T47D (cell line): ENCODE data around the gene FBXO28.

Experiments used
- DNase-seq, 2 experiments: peaks; one replicate each; pipeline versions ENCODE4 v3.0.0 to v3.0.0-alpha.2; 2011 to 2012; ENCODE audit warnings: low read depth in 1 of 2, low spot score in 1 of 2
- JUND ChIP-seq: IDR thresholded peaks from 2 replicates; pipeline ENCODE4 v1.6.1; 2012; ENCODE audit warnings: low read depth
- in situ Hi-C: cut with HindIII; loops from 2 replicates; pipeline ENCODE4 v1.10.0; 2016; ENCODE audit warnings: low sequenced_read_pairs, low pct_unique_long_range_greater_than_20kb

The FBXO28 gene

DNA sequence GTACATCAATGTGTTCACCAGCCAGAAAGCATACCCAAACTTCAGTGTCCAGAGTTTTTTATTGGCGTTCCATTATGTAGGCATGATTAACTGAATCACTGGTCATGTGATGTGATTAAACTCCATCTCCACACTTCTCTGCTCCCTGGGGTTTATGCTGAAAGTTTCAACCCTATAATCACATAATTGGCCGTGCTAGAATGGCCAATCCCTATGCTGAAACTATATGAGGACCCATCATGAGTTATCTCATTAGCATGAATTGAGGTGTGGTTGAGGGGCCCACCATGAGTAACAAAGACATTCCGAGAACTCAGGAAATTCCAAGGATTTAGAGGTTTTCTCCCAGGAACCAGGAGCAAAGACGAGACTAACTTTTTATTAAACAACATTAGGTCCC lies 31.8 kb upstream of the FBXO28 start:
- DNase-seq, result no peak
- no peak for TF ChIP-seq JUND
- in situ Hi-C loops, result no loop called here

DNA sequence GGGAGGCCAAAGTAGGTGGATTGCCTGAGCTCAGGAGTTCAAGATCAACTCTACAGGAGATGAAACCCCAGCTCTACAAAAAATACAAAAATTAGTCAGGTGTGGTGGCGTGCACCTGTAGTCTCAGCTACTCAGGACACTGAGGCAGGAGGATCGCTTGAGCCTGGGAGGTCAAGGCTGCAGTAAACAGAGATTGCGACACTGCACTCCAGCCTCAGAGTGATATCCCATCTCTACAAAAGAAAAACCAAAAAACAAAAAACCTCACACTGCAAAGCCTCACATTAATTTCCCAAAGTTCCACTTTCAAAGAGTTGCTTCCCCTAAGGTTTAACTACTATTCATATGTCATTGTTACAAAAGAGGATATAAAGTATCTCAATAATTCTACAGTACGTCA lies 29.0 kb upstream of the FBXO28 start:
- in situ Hi-C loops, result no loop called here
- TF ChIP-seq JUND, result no peak
- no peak for DNase-seq

DNA sequence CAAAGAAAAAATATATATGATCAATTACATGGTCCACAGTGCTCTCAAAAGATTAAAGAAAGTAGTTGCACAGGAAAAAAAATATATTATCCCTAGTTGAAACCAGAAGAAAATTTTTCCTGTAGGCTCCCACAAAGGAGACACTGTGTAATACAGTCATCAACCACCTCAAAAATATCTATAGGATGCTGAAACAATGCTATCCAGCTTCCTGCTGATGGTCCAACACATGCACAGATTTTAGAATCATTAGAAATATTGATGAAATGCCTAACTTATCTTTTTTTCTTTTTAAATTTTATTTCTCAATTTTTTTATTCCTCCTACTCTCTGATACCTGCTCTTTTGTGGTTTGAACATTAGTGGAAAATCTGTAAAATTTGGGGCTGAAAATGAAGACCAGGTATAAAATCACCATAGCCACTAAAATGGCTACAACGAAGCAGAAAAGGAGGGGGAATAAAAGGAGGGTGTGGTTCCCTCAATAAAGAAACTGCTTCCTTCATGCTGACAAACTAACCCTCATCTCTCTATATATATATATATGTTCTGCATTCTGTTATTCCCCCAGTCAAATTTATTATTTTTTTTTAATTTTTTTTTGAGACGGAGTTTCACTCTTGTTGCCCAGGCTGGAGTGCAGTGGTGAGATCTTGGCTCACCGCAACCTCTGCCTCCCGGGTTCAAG lies 28.3 kb upstream of the FBXO28 start:
- DNase-seq, result no peak
- no peak for TF ChIP-seq JUND
- in situ Hi-C loops, result no loop called here

DNA sequence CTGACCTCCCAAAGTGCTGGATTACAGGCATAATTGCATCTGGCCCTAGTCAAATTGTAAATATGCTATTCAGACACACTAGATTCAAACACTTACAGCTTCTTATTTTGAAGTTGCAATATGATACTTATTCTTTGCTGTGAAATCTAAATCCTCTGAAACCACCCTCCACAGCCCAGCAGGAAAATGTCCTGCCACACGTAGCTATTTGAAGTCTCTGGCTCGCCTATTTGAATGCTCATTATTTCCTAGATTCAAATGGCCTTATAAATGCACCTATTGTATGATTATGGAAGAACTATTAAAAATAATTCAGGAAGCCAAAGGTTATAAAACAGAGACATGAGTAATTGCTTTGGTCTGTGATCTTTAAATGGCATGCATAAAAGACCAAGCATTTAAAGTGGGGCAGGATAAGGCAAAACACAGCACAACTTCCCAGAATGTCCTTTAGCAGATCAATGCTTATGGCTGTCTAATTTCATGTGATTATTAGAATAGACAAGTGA lies 26.6 kb upstream of the FBXO28 start:
- in situ Hi-C loops, result no loop called here
- no peak for DNase-seq
- TF ChIP-seq JUND, result no peak

DNA sequence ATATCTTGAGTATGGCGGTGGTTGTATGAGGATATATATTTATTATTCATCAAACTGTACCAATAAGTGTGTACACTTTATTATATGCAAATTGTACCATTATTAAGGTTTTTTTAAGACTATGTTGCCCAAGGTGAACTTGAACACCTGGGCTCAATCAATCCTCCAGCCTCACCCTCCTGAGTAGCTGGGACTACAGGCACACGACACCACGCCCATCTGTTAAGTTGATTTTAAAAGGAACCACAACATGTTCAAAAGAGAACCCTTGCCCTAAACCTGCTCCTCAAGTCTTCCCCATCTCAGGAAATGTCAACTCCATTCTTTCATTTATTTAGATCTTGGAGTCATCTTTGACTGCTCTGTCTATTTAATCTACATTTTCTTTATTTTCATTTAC lies 24.3 kb upstream of the FBXO28 start:
- no peak for DNase-seq
- in situ Hi-C loops, result no loop called here
- no peak for TF ChIP-seq JUND

DNA sequence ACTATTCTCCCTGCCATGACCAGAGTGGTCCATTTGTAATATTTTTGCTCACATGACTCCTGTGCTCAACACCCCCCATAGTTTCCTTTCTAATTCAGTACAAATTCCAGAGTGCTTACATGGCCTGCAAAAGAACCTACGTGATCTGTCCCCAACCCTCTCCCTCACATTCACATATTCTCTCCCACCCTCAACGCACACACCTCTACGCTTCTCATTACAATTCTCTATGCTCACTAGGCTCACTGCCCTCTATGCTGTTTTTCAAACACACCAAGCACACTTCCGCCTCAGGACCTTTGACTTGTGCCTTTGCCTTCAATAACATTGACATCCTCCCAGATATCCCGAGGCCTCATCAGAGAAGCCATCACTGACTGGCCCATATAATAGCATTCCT lies 23.8 kb upstream of the FBXO28 start:
- no peak for TF ChIP-seq JUND
- in situ Hi-C loops, result no loop called here
- no peak for DNase-seq

DNA sequence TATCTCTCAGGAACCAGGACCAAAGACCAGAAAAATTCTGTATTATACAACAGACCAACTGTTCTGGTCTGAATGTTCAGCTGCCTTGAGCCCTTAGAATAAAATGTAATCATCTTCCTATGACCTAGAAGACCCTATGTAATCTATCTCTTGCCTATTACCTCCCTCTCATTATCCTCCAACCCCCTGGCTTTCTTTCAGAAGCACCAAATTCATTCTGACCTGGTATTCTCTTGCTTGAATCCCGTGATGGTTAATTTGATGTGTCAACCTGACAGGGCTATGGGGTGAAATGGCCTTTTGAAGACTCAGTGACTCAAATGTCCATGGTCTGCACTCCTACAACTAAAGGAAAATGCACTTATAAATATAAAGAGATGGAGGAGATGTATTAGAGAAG lies 21.8 kb upstream of the FBXO28 start:
- in situ Hi-C loops, result no loop called here
- TF ChIP-seq JUND, result no peak
- no peak for DNase-seq

DNA sequence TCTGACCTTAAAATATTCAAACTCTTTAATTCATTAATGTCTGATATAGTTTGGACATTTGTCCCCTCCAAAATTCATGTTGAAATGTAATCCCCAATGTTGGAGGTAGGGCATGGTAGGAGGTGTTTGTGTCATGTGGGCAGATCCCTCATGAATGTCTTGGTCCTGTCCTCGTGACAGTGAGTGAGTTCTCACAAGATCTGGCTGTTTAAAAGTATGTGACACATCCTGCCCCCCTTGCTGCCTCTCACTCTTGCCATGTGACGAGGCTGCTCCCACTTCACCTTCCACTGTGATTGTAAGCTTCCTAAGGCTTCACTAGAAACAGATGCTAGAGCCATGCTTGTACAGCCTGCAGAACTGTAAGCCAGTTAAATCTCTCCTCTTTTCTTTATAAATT lies 21.3 kb upstream of the FBXO28 start:
- no peak for DNase-seq
- in situ Hi-C loops, result no loop called here
- TF ChIP-seq JUND, result no peak

DNA sequence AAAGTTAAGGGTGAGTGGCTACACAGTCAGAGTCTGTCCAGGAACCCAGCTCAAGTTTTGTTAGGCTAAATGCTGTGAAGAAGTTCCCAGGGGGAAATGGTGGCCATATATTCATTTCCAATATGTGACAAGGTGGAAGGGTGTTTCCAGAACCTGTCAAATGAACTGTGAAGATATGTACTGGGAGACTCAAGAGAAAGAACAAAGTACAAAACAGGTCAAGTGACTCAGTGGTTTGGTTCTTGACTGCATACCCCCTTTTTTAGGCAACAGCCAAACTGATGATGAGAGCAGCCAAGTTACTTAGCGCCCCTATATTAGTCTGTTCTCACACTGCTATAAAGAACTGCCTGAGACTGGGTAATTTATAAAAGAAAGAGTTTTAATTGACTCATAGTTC lies 18.6 kb upstream of the FBXO28 start:
- in situ Hi-C loops, result no loop called here
- DNase-seq, result no peak
- TF ChIP-seq JUND, result no peak

DNA sequence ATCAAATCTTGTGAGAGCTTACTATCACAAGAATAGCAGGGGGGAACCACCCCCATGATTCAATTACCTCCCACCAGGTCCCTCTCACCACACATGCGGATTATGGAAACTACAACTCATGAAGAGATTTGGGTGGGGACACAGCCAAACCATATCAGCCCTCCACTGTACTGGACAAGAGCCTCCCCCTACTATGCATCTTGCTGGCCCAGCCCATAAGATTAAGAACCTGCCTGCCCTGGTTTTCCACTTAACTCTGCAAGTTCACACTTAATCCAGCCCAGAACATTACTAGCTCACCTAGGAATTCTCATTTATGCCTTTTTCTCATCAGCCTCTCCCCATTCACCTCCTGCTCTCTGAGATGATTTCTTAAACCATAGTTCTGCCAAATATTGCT lies 18.0 kb upstream of the FBXO28 start:
- in situ Hi-C loops, result no loop called here
- TF ChIP-seq JUND, result no peak

DNA sequence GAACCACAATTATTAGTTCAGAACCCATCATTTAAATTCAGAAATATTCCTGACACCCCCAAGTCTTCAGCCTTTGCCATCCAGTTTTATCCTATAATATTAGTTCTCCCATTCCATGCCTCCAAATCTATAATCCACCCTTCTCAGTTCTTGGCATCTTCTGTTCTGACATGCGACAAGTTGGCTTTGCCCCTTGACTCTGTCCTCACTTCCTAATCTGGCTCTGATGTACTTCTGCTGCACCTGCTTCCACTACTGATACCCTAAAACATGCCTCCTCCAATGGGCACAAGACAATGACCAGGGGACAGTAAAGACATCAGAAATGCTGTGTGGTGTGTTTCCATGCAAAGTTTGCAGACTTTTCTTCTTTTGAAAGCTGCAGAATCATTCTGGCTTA lies 17.1 kb upstream of the FBXO28 start:
- in situ Hi-C loops, result no loop called here
- no peak for TF ChIP-seq JUND
- no peak for DNase-seq

More for the DNA sequence above, 18.0 kb upstream of the FBXO28 start:
- no peak for DNase-seq

DNA sequence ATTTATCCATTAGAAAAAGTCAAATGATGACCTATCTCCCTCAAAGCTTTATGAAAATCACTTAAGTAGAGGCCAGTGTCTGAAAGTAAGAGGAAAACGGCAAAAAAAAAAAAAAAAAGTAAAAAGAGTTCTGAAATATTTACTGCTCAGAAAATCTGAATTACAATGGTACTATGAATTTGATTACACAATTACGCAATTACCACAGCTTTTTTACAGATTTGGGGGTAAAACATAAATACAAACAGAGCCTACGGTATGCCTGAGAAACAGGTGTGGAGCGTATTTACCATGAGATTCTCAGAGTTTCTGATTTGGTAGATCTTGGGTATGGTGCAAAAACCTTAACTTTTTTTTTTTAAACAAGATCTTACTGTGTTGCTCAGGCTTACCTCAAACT lies 15.9 kb upstream of the FBXO28 start:
- no peak for DNase-seq
- in situ Hi-C loops, result no loop called here
- no peak for TF ChIP-seq JUND

DNA sequence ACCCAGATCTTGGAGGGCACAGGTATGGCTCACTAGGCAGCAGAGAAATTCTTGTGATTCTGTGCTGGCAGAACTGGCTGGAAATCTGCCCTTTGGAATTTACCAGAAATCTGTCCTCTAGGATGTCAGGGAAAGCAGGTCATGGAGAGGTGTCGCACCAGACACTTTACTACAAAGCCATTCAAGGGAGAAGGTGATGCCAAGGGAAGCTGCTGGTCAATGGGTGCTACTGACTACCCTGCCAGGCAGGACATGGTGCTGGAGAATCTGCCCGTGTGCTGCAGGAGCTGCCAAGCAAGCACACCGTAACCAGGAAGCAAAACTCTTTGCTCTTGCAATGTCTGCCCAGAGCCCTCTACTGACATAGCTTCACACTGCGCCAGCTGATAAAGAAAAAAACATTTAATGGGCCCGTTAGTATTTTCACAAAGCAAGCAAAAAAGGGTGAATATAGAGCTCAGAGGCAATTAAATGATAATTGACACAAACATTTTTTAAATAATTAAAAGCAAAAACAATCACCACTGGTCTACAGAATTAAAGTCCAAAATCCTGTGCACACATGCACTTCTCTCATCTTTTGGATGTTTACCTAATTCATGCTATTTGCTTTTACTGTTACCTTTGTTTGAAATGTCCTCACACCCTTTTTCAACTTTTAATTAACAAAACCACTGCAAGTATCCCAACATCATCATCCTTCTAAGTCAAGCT lies 7.2 kb upstream of the FBXO28 start:
- in situ Hi-C loops, result no loop called here
- no peak for TF ChIP-seq JUND
- DNase-seq, result peak; percentile 55 to 77
